HEK293T (cell line): Measurements from ENCODE around the gene SOHLH2.

Experiments used
- CTCF ChIA-PET: fragments of 350-600 bp; formaldehyde crosslinking; extraction: SDS; loops from one replicate; lab custom pipeline; 2021; ENCODE audit warnings: antibody characterized with exemption, inconsistent platforms; lab: Yijun Ruan, JAX
- POLR2A ChIA-PET: fragments of 350-600 bp; formaldehyde crosslinking; extraction: SDS; loops from one replicate; lab custom pipeline; 2020; ENCODE audit warnings: antibody characterized with exemption, inconsistent platforms; lab: Yijun Ruan, JAX
- DNase-seq: peaks from one replicate; pipeline ENCODE4 v3.0.0; 2012; ENCODE audit warnings: mixed read lengths; ENCODE audit errors: extremely low spot score
- ARNT ChIP-seq: fragments of 450-650 bp; IDR thresholded peaks from 2 replicates; pipeline ENCODE4 v1.6.1; 2017; ENCODE audit warnings: mild to moderate bottlenecking
- BHLHE40 ChIP-seq: fragments of 450-650 bp; IDR thresholded peaks from 2 replicates; pipeline ENCODE4 v1.6.1; 2016; ENCODE audit warnings: mild to moderate bottlenecking, moderate library complexity, borderline replicate concordance
- CTBP1 ChIP-seq: fragments of 450-650 bp; IDR thresholded peaks from 2 replicates; pipeline ENCODE4 v1.6.1; 2016; ENCODE audit warnings: borderline replicate concordance
- ELF4 ChIP-seq: fragments of 450-650 bp; IDR thresholded peaks from 2 replicates; pipeline ENCODE4 v1.6.1; 2017; ENCODE audit warnings: antibody characterized with exemption
- FOXA1 ChIP-seq: fragments of 450-650 bp; IDR thresholded peaks from 2 replicates; pipeline ENCODE4 v1.6.1; 2016; ENCODE audit warnings: mild to moderate bottlenecking
- FOXK2 ChIP-seq: fragments of 450-650 bp; IDR thresholded peaks from 2 replicates; pipeline ENCODE4 v1.6.1; 2016; ENCODE audit warnings: mild to moderate bottlenecking
- FOXM1 ChIP-seq: fragments of 450-650 bp; IDR thresholded peaks from 2 replicates; pipeline ENCODE4 v1.6.1; 2017; ENCODE audit warnings: mild to moderate bottlenecking, borderline replicate concordance
- HDGF ChIP-seq: fragments of 450-650 bp; IDR thresholded peaks from 2 replicates; pipeline ENCODE4 v1.6.1; 2017; ENCODE audit warnings: antibody characterized with exemption, borderline replicate concordance
- L3MBTL2 ChIP-seq: fragments of 450-650 bp; conservative IDR thresholded peaks from 2 replicates; pipeline ENCODE4 v1.6.1; 2016; ENCODE audit warnings: mild to moderate bottlenecking
- LEF1 ChIP-seq: fragments of 450-650 bp; IDR thresholded peaks from 2 replicates; pipeline ENCODE4 v1.6.1; 2017; ENCODE audit warnings: mild to moderate bottlenecking, borderline replicate concordance
- NFRKB ChIP-seq: fragments of 450-650 bp; IDR thresholded peaks from 2 replicates; pipeline ENCODE4 v1.6.1; 2016; ENCODE audit warnings: mild to moderate bottlenecking, moderate library complexity
- PKNOX1 ChIP-seq: fragments of 450-650 bp; IDR thresholded peaks from 2 replicates; pipeline ENCODE4 v1.6.1; 2016
- SP1 ChIP-seq: fragments of 450-650 bp; IDR thresholded peaks from 2 replicates; pipeline ENCODE4 v1.6.1; 2017
- SUZ12 ChIP-seq: fragments of 450-650 bp; IDR thresholded peaks from 2 replicates; pipeline ENCODE4 v1.6.1; 2016; ENCODE audit warnings: mild to moderate bottlenecking
- TARDBP ChIP-seq: fragments of 450-650 bp; IDR thresholded peaks from 2 replicates; pipeline ENCODE4 v1.6.1; 2016
- ZNF384 ChIP-seq: fragments of 450-650 bp; IDR thresholded peaks from 2 replicates; pipeline ENCODE4 v1.6.1; 2016

The SOHLH2 gene

DNA sequence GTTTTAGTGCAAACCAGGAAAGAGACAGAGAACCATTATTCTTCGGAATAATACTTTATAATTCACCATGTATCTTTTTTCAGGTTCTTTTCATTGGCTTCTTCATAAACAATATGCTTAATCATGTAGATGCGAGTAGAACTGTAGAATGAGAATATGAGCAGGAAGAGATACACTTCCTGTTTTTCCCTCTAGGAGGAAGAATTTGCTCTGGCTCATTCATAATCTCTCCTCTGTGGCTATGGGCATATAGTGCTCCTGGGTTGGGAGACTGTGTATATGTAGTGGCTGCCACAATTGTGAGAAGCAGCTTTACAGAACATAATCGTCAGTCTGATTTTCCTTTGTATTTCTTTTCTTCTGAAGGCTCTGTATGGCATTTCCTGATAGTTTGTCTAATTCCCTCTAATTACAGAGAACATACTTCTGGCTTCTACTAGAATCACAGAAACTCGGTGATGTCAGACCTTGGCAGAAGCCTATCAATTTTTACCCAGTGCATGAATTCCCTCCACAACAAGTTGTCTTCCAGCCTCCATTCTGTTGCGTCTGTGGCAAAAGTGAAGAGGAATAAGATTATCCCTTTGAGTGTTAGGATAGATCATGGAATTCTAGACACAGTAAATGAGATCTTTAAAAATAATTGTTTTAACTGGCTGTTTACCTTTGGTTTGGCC, 80.3 kb downstream of the SOHLH2 start:
- POLR2A ChIA-PET, result no interaction called here
- CTCF ChIA-PET, result no interaction called here
- TF ChIP-seq CTBP1 (no peak), FOXA1 (no peak), L3MBTL2 (no peak), HDGF (no peak), TARDBP (no peak), LEF1 (no peak), FOXK2 (no peak), BHLHE40 (no peak), NFRKB (no peak), PKNOX1 (no peak), ARNT (no peak), SP1 (no peak), SUZ12 (no peak), ZNF384 (no peak), ELF4 (no peak), FOXM1 (no peak)
- DNase-seq, result no peak

GRCh38 chr13:36132376-36132775, 82.0 kb downstream of the SOHLH2 start:
- ChIA-PET CTCF (no interaction called here), POLR2A (no interaction called here)
- no peak for DNase-seq
- TF ChIP-seq LEF1 (no peak), ELF4 (no peak), ARNT (no peak), SP1 (no peak), HDGF (no peak), NFRKB (no peak), FOXK2 (no peak), SUZ12 (no peak), CTBP1 (no peak), TARDBP (no peak), FOXA1 (no peak), BHLHE40 (no peak), ZNF384 (no peak), L3MBTL2 (no peak)

GRCh38 chr13:36131931-36132297, 82.4 kb downstream of the SOHLH2 start:
- ChIA-PET CTCF (no interaction called here), POLR2A (no interaction called here)
- no peak for DNase-seq
- TF ChIP-seq SUZ12 (no peak), FOXK2 (no peak)

- ChIA-PET CTCF (no interaction called here), POLR2A (no interaction called here)
- peak; percentile 41 for DNase-seq
- no peak for TF ChIP-seq ZNF384
- no peak for TF ChIP-seq HDGF
Measured at GRCh38 chr13:36131222-36131930, 83.0 kb downstream of the SOHLH2 start, which contains the start of gene DCLK1. DCLK1 (minus strand) TSS chr13:36131382.

DNA sequence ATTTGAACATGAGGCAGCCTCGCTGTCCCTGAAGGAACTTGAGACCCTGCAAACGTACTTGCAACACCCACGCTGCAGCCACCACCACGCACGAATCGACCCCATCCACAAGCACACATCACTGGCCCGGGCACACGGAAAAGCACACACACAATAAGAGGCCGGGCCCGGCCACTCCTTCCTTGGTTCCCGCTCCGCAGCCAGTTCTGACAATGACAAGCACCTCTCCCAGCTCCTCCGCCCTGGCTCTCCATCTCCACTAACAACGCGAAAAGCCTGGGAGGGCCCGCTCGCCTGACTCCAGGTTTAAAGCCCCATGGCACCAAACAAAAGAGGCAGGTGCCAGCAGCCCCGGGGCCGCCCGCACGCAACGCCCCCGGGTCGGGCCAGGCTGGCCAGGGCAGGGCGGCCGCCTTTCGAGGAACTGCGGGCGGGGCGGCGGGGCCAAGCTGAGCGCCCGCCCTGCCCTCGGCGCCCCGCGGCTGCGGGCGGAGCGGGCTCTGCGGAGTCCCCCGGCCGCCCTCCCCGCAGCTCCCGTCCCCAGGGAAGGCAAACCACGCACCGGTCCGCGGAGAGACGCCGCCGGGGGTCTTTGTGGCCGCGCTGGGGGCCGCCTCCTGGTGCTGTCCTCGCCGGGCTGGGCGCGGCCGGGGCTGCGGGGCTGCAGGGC, 83.7 kb downstream of the SOHLH2 start:
- ChIA-PET POLR2A (no interaction called here), CTCF (no interaction called here)
- peak; percentile 37 for DNase-seq
- TF ChIP-seq PKNOX1 (no peak), FOXK2 (no peak), FOXM1 (no peak), L3MBTL2 (0 out of 2 replicates have a peak, but pooled peaks have one; percentile 20)

DNA sequence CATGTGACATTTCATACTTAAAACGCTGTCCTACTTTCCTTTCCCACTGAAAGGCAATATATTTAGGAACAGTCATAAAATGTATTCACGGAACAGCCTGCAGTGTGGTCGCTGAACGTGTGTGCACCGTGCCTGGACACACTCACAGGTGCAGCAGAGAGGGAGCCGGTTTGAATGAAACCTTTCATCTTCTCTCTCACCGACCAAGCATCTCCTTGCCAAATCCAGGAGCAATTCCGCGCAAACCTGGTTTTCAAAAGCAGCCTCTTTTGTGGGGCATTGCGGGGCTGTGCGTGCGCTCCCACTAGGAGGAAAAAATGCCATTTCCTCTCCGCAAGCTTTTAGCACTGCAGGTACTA, 84.2 kb downstream of the SOHLH2 start:
- CTCF ChIA-PET, result no interaction called here
- no peak for DNase-seq
- TF ChIP-seq SP1 (no peak), ZNF384 (no peak), TARDBP (no peak), LEF1 (no peak), PKNOX1 (no peak), ELF4 (no peak), NFRKB (no peak), FOXK2 (no peak)
- POLR2A ChIA-PET, result no interaction called here
